Endothelial cell (in vitro differentiated cells): ENCODE measurements around the gene SKAP1. TPM values are rescaled to one million over a fixed set of nuclear protein-coding genes. Genes with fewer than 3 reads are reported as not detected.

ENCODE experiments used
- DNase-seq: peaks from one replicate; pipeline ENCODE4 v3.0.0; 2021; ENCODE audit warnings: low spot score
- H3K27ac Mint-ChIP-seq: one replicate; pipeline ENCODE4 v1.8.0; 2021; ENCODE audit warnings: mixed read lengths, inconsistent platforms; ENCODE audit not compliant: unreplicated experiment
- H3K27me3 Mint-ChIP-seq: one replicate; pipeline ENCODE4 v1.8.0; 2021; ENCODE audit warnings: mild to moderate bottlenecking, moderate library complexity, mixed read lengths, inconsistent platforms; ENCODE audit not compliant: unreplicated experiment
- H3K36me3 Mint-ChIP-seq: one replicate; pipeline ENCODE4 v1.8.0; 2021; ENCODE audit warnings: mild to moderate bottlenecking, low read depth, mixed read lengths, inconsistent platforms; ENCODE audit not compliant: unreplicated experiment
- H3K4me1 Mint-ChIP-seq: one replicate; pipeline ENCODE4 v1.8.0; 2021; ENCODE audit warnings: mild to moderate bottlenecking, mixed read lengths, inconsistent platforms; ENCODE audit not compliant: unreplicated experiment
- H3K4me3 Mint-ChIP-seq: one replicate; pipeline ENCODE4 v1.8.0; 2021; ENCODE audit warnings: mild to moderate bottlenecking, mixed read lengths, inconsistent platforms; ENCODE audit not compliant: unreplicated experiment
- H3K9me3 Mint-ChIP-seq: one replicate; pipeline ENCODE4 v1.8.0; 2021; ENCODE audit warnings: mixed read lengths, inconsistent platforms; ENCODE audit not compliant: unreplicated experiment
- CTCF ChIP-seq: fragments of 200-600 bp; sonication (generic); IDR thresholded peaks from one replicate; pipeline ENCODE4 v1.5.0; 2021; ENCODE audit warnings: antibody characterized with exemption; ENCODE audit not compliant: unreplicated experiment
- total RNA-seq: library from RNA; stranded (reverse); fragmentation: NEBNext Ultra II Directional; extraction: Animal tissue kit (Norgen Biotek cat#: 25700); gene quantifications from one replicate; pipeline ENCODE4 v1.2.1, GENCODE V29; 2021; ENCODE audit not compliant: unreplicated experiment

The SKAP1 gene
- total RNA-seq, 1 donor from 2014 or later: 2.1 TPM

DNA sequence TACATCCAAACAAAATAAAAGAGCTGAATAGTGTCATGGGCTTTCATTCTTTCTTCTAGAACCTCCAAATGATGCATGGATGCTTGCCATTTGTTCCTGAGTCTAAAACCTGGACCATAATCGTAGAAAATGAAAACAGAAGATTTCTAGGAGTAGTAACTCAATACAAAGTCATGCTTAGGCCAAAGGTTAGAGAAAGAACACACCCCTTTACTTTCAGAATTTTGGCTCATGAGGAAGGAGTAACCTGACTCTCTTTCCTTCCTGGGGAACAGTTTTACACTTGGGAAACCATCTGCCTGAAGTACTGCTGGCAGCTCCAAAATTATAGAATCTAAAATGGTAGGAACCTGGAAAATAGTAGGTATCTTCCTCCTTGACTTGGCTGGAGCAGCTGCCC is 185.2 kb downstream of the SKAP1 start:
- Mint-ChIP-seq H3K9me3 (no peaks in the 10 kb centered on the region), H3K4me3 (no peak overlapping the region), H3K36me3 (no peaks in the 10 kb centered on the region), H3K4me1 (peaks cover 63% of the 10 kb centered on the region), H3K27me3 (peaks cover 5% of the 10 kb centered on the region), H3K27ac (peak overlapping the region; percentile 98)
- TF ChIP-seq CTCF: no peak
- DNase-seq: no peak

DNA sequence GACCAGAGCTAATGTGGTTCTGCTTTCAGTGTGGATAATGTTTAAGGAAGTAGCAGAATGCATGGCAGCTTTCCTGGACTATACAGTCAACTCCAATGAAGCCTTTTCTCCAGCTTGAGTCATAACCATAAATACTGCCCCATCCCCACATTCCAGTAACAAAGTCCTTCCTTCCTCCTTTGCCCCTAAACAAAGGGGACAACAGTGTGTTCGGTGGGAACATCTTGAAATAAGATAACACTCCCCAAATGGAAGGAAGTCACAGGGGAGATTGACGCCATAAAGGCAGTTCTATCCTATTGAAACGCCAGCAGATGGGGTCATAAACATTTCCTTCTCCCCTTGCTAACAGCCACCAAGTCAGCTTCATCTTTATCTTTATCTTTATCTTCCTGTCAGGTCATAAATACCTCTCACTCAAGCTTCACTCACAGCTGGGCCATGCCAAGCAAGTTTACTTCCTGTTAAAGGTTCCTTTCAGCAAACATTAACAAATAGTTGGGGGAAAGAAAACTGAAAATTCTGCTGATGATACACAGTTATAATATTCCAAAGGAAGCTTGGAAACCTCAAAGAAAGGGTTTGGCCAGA is 185.8 kb downstream of the SKAP1 start:
- peak overlapping the region; percentile 98 for H3K27ac Mint-ChIP-seq
- peaks cover 5% of the 10 kb centered on the region for H3K27me3 Mint-ChIP-seq
- H3K4me1 Mint-ChIP-seq: peaks cover 68% of the 10 kb centered on the region
- no peak for TF ChIP-seq CTCF
- H3K4me3 Mint-ChIP-seq: peak overlapping the region; percentile 52
- H3K36me3 Mint-ChIP-seq: no peaks in the 10 kb centered on the region
- H3K9me3 Mint-ChIP-seq: no peaks in the 10 kb centered on the region
- DNase-seq: no peak

DNA sequence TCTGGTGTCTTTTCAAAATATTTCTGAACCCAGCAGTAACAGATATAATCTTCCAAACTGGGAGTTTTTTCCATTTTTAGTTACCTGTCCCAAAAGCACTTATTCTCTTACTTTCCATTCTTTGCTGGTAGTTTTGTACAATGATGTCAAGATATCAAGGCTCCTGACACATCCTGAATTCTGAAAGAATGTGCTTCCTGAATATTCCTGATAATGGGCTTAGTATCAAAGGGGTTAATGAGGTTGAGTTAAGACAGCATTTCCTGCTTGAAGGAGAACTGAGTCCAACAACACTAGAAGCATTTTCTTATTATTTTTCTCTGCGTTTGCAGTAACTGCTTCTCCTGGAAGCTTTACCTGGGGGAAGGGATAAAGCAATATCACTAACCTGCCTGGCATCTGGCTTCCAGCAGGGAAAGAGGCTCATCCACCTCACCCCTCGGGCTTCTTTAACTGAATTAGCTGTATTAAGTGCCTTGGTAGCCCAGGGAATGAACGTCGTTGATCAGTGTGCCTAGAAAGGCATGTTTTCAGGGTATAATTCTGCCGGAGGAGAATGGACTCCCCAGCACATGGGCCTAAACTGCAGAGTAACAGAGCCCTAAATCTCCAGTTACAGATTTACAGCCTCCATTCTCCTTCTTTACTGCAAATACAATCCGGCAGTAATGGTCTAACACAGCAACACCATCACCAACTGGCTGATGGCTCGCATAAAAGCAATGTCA is 188.1 kb downstream of the SKAP1 start:
- peaks cover 5% of the 10 kb centered on the region for H3K27me3 Mint-ChIP-seq
- H3K9me3 Mint-ChIP-seq: no peaks in the 10 kb centered on the region
- peak overlapping the region; percentile 8 for H3K4me3 Mint-ChIP-seq
- H3K4me1 Mint-ChIP-seq: peaks cover 74% of the 10 kb centered on the region
- no peak for TF ChIP-seq CTCF
- no peaks in the 10 kb centered on the region for H3K36me3 Mint-ChIP-seq
- peak overlapping the region; percentile 98 for H3K27ac Mint-ChIP-seq
- DNase-seq: no peak

DNA sequence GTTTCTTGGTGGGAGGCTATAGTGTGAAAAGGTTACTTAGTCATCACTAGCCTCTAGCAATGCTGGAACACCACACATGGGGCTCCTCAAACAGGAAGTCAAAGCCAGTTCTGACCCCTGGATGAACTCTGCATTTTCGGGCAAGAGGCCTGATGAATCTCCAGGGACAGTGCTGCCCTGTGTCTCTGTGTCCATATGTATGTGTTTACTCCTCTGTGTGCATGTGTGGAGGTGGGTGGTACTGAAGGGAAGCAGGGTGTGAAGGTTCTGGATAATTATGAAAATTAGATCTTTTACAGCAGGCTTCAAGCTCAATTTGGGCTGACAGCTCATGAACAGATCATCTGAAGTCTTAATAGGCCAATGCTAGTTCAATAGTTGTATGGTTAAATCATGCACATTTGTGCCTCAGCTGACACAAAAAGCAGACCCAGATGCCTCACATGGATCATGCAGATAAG is 188.9 kb downstream of the SKAP1 start:
- no peak for TF ChIP-seq CTCF
- Mint-ChIP-seq H3K27me3 (peaks cover 4% of the 10 kb centered on the region), H3K36me3 (no peaks in the 10 kb centered on the region), H3K4me1 (peaks cover 70% of the 10 kb centered on the region), H3K27ac (peak overlapping the region; percentile 98), H3K9me3 (no peaks in the 10 kb centered on the region), H3K4me3 (no peak overlapping the region)
- DNase-seq: no peak

GRCh38 chr17:48240562-48241130 is 189.4 kb downstream of the SKAP1 start:
- no peak for TF ChIP-seq CTCF
- no peak for DNase-seq
- Mint-ChIP-seq H3K9me3 (no peaks in the 10 kb centered on the region), H3K27ac (no peak overlapping the region), H3K27me3 (peaks cover 3% of the 10 kb centered on the region), H3K4me3 (no peak overlapping the region), H3K4me1 (peaks cover 69% of the 10 kb centered on the region), H3K36me3 (no peaks in the 10 kb centered on the region)
